ENCODE measurements around the gene SLC24A4. TPM values are rescaled to one million over a fixed set of nuclear protein-coding genes. Genes with fewer than 3 reads are reported as not detected.
A peak's percentile ranks its signal among the peaks of the same experiment; 100 is the strongest.

Gene SLC24A4
- total RNA-seq, 2 experiments from 2014 or later = not detected

- ATAC-seq (ENCODE audit: low read depth) = no peak
- Mint-ChIP-seq H3K4me1 (no peaks in the 10 kb centered on the region), H3K4me3 (no peak overlapping the region), H3K36me3 (no peaks in the 10 kb centered on the region), H3K27me3 (peaks cover 8% of the 10 kb centered on the region), H3K9me3 (no peaks in the 10 kb centered on the region), H3K27ac (no peak overlapping the region)
- DNase-seq = no peak
- POLR2A ChIA-PET = interaction anchor here (1.3 kb wide), 1 partner anchor 12 kb away, joined by 3 read pairs; no protein-coding TSS in a partner anchor
Observed at GRCh38 chr14:92499234-92499633, 176.3 kb downstream of the SLC24A4 start.

GRCh38 chr14:92500491-92500941 is 177.6 kb downstream of the SLC24A4 start:
- peaks cover 6% of the 10 kb centered on the region for H3K27me3 Mint-ChIP-seq

GRCh38 chr14:92501891-92502351 is 179.0 kb downstream of the SLC24A4 start:
- no peak for ATAC-seq (ENCODE audit: low read depth)
- H3K27me3 Mint-ChIP-seq = peaks cover 6% of the 10 kb centered on the region
- H3K36me3 Mint-ChIP-seq = no peaks in the 10 kb centered on the region
- no peak overlapping the region for H3K27ac Mint-ChIP-seq
- POLR2A ChIA-PET = no interaction called here
- H3K4me3 Mint-ChIP-seq = no peak overlapping the region
- DNase-seq = no peak
- H3K4me1 Mint-ChIP-seq = peaks cover 6% of the 10 kb centered on the region
- H3K9me3 Mint-ChIP-seq = no peaks in the 10 kb centered on the region

More at GRCh38 chr14:92500491-92500941, 177.6 kb downstream of the SLC24A4 start:
- Mint-ChIP-seq H3K4me1 (peaks cover 2% of the 10 kb centered on the region), H3K36me3 (no peaks in the 10 kb centered on the region), H3K9me3 (no peaks in the 10 kb centered on the region), H3K4me3 (no peak overlapping the region), H3K27ac (no peak overlapping the region)
- POLR2A ChIA-PET = interaction anchor here (1.3 kb wide), 1 partner anchor 14 kb away, joined by 3 read pairs; no protein-coding TSS in a partner anchor
- ATAC-seq (ENCODE audit: low read depth) (no peak), DNase-seq (no peak)

- peaks cover 12% of the 10 kb centered on the region for H3K4me1 Mint-ChIP-seq
- no peak overlapping the region for H3K27ac Mint-ChIP-seq
- H3K36me3 Mint-ChIP-seq = no peaks in the 10 kb centered on the region
- no peak for ATAC-seq (ENCODE audit: low read depth)
- POLR2A ChIA-PET = no interaction called here
- no peak overlapping the region for H3K4me3 Mint-ChIP-seq
- H3K9me3 Mint-ChIP-seq = no peaks in the 10 kb centered on the region
- peaks cover 6% of the 10 kb centered on the region for H3K27me3 Mint-ChIP-seq
- DNase-seq = peak; percentile 10
Observed at GRCh38 chr14:92502541-92503286, 179.7 kb downstream of the SLC24A4 start.

- DNase-seq = no peak
- H3K27me3 Mint-ChIP-seq = peaks cover 6% of the 10 kb centered on the region
- H3K9me3 Mint-ChIP-seq = no peaks in the 10 kb centered on the region
- no peak overlapping the region for H3K4me3 Mint-ChIP-seq
- ATAC-seq (ENCODE audit: low read depth) = no peak
- H3K27ac Mint-ChIP-seq = no peak overlapping the region
- no peaks in the 10 kb centered on the region for H3K36me3 Mint-ChIP-seq
- H3K4me1 Mint-ChIP-seq = peaks cover 12% of the 10 kb centered on the region
- POLR2A ChIA-PET = interaction anchor here (1.4 kb wide), 1 partner anchor 9 kb away, joined by 4 read pairs; no protein-coding TSS in a partner anchor
Observed at GRCh38 chr14:92503756-92504491, 181.0 kb downstream of the SLC24A4 start.

GRCh38 chr14:92505826-92506225 is 182.9 kb downstream of the SLC24A4 start:
- ATAC-seq (ENCODE audit: low read depth) (no peak), DNase-seq (no peak)
- Mint-ChIP-seq H3K9me3 (no peaks in the 10 kb centered on the region), H3K4me1 (peaks cover 12% of the 10 kb centered on the region), H3K4me3 (no peak overlapping the region), H3K27ac (no peak overlapping the region), H3K36me3 (no peaks in the 10 kb centered on the region), H3K27me3 (no peaks in the 10 kb centered on the region)
- POLR2A ChIA-PET = interaction anchor here (1.4 to 1.5 kb wide), 2 partner anchors 7 to 33 kb away, joined by 4 read pairs; no protein-coding TSS in a partner anchor

GRCh38 chr14:92506231-92506630 is 183.3 kb downstream of the SLC24A4 start:
- POLR2A ChIA-PET = interaction anchor here (1.5 kb wide), 1 partner anchor 33 kb away, joined by 4 read pairs; no protein-coding TSS in a partner anchor
- DNase-seq (no peak), ATAC-seq (ENCODE audit: low read depth) (no peak)
- Mint-ChIP-seq H3K4me1 (peaks cover 14% of the 10 kb centered on the region), H3K27me3 (no peaks in the 10 kb centered on the region), H3K27ac (no peak overlapping the region), H3K4me3 (no peak overlapping the region), H3K36me3 (no peaks in the 10 kb centered on the region), H3K9me3 (no peaks in the 10 kb centered on the region)

GRCh38 chr14:92507174-92507768 is 184.3 kb downstream of the SLC24A4 start:
- Mint-ChIP-seq H3K4me1 (peaks cover 15% of the 10 kb centered on the region), H3K27ac (no peak overlapping the region), H3K9me3 (no peaks in the 10 kb centered on the region), H3K27me3 (no peaks in the 10 kb centered on the region), H3K36me3 (peaks cover 1% of the 10 kb centered on the region), H3K4me3 (no peak overlapping the region)
- DNase-seq (no peak), ATAC-seq (ENCODE audit: low read depth) (peak; percentile 61)
- POLR2A ChIA-PET = interaction anchor here (1.0 to 1.5 kb wide), 2 partner anchors 10 to 32 kb away, joined by 4 read pairs; no protein-coding TSS in a partner anchor

GRCh38 chr14:92510972-92511371 is 188.0 kb downstream of the SLC24A4 start:
- H3K36me3 Mint-ChIP-seq = peaks cover 4% of the 10 kb centered on the region
- POLR2A ChIA-PET = no interaction called here
- H3K9me3 Mint-ChIP-seq = no peaks in the 10 kb centered on the region
- no peak for ATAC-seq (ENCODE audit: low read depth)
- no peak overlapping the region for H3K27ac Mint-ChIP-seq
- H3K27me3 Mint-ChIP-seq = no peaks in the 10 kb centered on the region
- peaks cover 26% of the 10 kb centered on the region for H3K4me1 Mint-ChIP-seq
- peak; percentile 26 for DNase-seq
- H3K4me3 Mint-ChIP-seq = no peak overlapping the region

GRCh38 chr14:92511453-92512238 is 188.7 kb downstream of the SLC24A4 start:
- POLR2A ChIA-PET = no interaction called here
- H3K4me3 Mint-ChIP-seq = no peak overlapping the region
- H3K4me1 Mint-ChIP-seq = peaks cover 30% of the 10 kb centered on the region
- no peaks in the 10 kb centered on the region for H3K9me3 Mint-ChIP-seq
- ATAC-seq (ENCODE audit: low read depth) = no peak
- no peaks in the 10 kb centered on the region for H3K27me3 Mint-ChIP-seq
- no peak overlapping the region for H3K27ac Mint-ChIP-seq
- H3K36me3 Mint-ChIP-seq = peaks cover 4% of the 10 kb centered on the region
- DNase-seq = no peak

GRCh38 chr14:92512807-92513203 is 189.8 kb downstream of the SLC24A4 start:
- no peak for DNase-seq
- H3K9me3 Mint-ChIP-seq = no peaks in the 10 kb centered on the region
- peaks cover 4% of the 10 kb centered on the region for H3K36me3 Mint-ChIP-seq
- peak overlapping the region; percentile 72 for H3K27ac Mint-ChIP-seq
- no peak for ATAC-seq (ENCODE audit: low read depth)
- H3K27me3 Mint-ChIP-seq = no peaks in the 10 kb centered on the region
- peak overlapping the region; percentile 70 for H3K4me3 Mint-ChIP-seq
- POLR2A ChIA-PET = interaction anchor here (0.7 to 2.7 kb wide), 7 partner anchors 8 to 142 kb away, joined by 3 to 9 read pairs (median 4); no protein-coding TSS in a partner anchor
- peaks cover 32% of the 10 kb centered on the region for H3K4me1 Mint-ChIP-seq

GRCh38 chr14:92513204-92513965 is 190.4 kb downstream of the SLC24A4 start, which contains the start of gene RIN3:
RIN3 (plus strand) TSS chr14:92513781; CDS start chr14:92513933, 152 bp downstream.
- H3K27ac Mint-ChIP-seq = peak within 1 kb of the TSS; percentile 88
- POLR2A ChIA-PET = interaction anchor here (0.7 to 5.6 kb wide), 10 partner anchors 8 to 141 kb away, joined by 3 to 38 read pairs (median 4); no protein-coding TSS in a partner anchor
- peak; percentile 48 for ATAC-seq (ENCODE audit: low read depth)
- H3K4me3 Mint-ChIP-seq = peak within 1 kb of the TSS; percentile 74
- no peaks in the 10 kb centered on the region for H3K9me3 Mint-ChIP-seq
- no peaks in the 10 kb centered on the region for H3K27me3 Mint-ChIP-seq
- peaks cover 4% of the 10 kb centered on the region for H3K36me3 Mint-ChIP-seq
- peaks cover 38% of the 10 kb centered on the region for H3K4me1 Mint-ChIP-seq
- peak; percentile 73 for DNase-seq
